Peyer's patch (tissue), 4 donors: ENCODE results near the gene PIK3R5. TPM values are rescaled to one million over a fixed set of nuclear protein-coding genes. Genes with fewer than 3 reads are reported as not detected.

Source experiments
- DNase-seq, 3 donors: peaks; one replicate each; pipeline ENCODE4 v3.0.0-alpha.2; 2017 to 2019
- H3K27ac ChIP-seq, 4 donors: fragments of 200-600 bp; sonication (generic); one replicate each; pipeline ENCODE4 v1.5.1; 2016 to 2019
- H3K27me3 ChIP-seq, 2 donors: fragments of 200-600 bp; sonication (generic); one replicate each; pipeline ENCODE4 v1.5.1; 2019
- H3K36me3 ChIP-seq, 3 donors: fragments of 200-600 bp; sonication (generic); one replicate each; pipeline ENCODE4 v1.5.1; 2016 to 2019
- H3K4me1 ChIP-seq, 4 donors: fragments of 200-600 bp; sonication (generic); one replicate each; pipeline ENCODE4 v1.5.1; 2016 to 2019
- H3K4me3 ChIP-seq, 4 donors: fragments of 200-600 bp; sonication (generic); 1 replicate in 3 of 4; 2 replicates in 1 of 4; pipeline ENCODE4 v1.5.1; 2016 to 2019; ENCODE audit warnings: mild to moderate bottlenecking in 1 of 4
- H3K9me3 ChIP-seq, 4 donors: fragments of 200-600 bp; sonication (generic); one replicate each; pipeline ENCODE4 v1.5.1; 2016 to 2019; ENCODE audit warnings: mild to moderate bottlenecking in 1 of 4
- POLR2A ChIP-seq, 2 donors: fragments of 450-650 bp; IDR thresholded peaks; one replicate each; pipeline ENCODE4 v1.5.1; 2017; ENCODE audit warnings: antibody characterized with exemption in 2 of 2, mild to moderate bottlenecking in 2 of 2, moderate library complexity in 2 of 2
- total RNA-seq, 4 donors: library from RNA; depleted of rRNA; stranded (reverse); fragments of >200 nt; gene quantifications; one replicate each; pipeline ENCODE4 v1.1.0, GENCODE V29; 2016
- TF ChIP-seq, protein P1 (sequence below), 6 experiments: fragments of 450-650 bp in 4 of 6; fragments of 200-600 bp in 2 of 6; sonication (generic) in 1 of 6; IDR thresholded peaks; one replicate each; pipeline ENCODE4 v1.5.1; 2017 to 2019; ENCODE audit warnings: antibody characterized with exemption in 6 of 6, mild to moderate bottlenecking in 3 of 6, moderate library complexity in 1 of 6

The PIK3R5 gene
- total RNA-seq, 4 donors from 2014 or later = 6.3 to 74.3 (median 10.3) TPM

DNA sequence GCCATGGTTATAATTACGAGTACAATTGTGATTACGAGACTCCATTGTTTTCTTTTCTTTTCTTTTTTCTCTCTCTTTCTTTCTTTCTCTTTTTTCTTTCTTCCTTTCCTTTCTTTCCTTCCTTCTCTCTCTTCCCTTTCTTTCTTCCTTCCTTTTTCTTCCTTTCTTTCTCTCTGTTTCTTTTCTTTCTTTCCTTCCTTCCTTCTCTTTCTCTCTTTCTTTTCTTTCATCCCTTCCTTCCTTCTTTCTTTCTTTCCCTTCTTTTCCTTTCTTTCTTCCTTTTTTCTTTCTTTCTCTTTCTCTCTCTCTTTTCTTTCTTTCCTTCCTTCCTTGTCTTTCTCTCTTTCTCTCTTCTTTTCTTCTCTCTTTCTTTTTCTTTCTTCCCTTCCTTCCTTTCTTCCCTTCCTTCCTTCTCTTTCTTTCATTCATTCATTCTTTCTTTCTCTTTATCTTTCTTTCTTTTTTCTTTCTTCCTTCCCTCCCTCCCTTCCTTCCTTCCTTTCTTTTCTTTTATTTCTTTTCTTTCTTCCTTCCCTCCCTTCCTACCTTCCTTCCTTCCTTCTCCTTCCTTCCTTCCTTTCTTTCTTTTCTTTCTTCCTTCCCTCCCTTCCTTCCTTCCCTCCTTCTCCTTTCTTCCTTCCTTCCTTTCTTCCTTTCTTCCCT lies 41.7 kb upstream of the PIK3R5 start:
- H3K9me3 ChIP-seq = no peaks in the 10 kb centered on the region
- H3K36me3 ChIP-seq = no peaks in the 10 kb centered on the region
- TF ChIP-seq, protein P1, sequence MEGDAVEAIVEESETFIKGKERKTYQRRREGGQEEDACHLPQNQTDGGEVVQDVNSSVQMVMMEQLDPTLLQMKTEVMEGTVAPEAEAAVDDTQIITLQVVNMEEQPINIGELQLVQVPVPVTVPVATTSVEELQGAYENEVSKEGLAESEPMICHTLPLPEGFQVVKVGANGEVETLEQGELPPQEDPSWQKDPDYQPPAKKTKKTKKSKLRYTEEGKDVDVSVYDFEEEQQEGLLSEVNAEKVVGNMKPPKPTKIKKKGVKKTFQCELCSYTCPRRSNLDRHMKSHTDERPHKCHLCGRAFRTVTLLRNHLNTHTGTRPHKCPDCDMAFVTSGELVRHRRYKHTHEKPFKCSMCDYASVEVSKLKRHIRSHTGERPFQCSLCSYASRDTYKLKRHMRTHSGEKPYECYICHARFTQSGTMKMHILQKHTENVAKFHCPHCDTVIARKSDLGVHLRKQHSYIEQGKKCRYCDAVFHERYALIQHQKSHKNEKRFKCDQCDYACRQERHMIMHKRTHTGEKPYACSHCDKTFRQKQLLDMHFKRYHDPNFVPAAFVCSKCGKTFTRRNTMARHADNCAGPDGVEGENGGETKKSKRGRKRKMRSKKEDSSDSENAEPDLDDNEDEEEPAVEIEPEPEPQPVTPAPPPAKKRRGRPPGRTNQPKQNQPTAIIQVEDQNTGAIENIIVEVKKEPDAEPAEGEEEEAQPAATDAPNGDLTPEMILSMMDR (IDR thresholded peaks at IDR 0.05) = no peak
- no peak for TF ChIP-seq POLR2A (IDR thresholded peaks at IDR 0.05)
- H3K27me3 ChIP-seq = peaks cover 0 to 19% of the 10 kb centered on the region in 2 donors
- H3K4me3 ChIP-seq = no peak overlapping the region
- H3K27ac ChIP-seq = no peak overlapping the region
- peaks cover 0 to 28% (median 17%) of the 10 kb centered on the region in 4 donors for H3K4me1 ChIP-seq
- DNase-seq = no peak

DNA sequence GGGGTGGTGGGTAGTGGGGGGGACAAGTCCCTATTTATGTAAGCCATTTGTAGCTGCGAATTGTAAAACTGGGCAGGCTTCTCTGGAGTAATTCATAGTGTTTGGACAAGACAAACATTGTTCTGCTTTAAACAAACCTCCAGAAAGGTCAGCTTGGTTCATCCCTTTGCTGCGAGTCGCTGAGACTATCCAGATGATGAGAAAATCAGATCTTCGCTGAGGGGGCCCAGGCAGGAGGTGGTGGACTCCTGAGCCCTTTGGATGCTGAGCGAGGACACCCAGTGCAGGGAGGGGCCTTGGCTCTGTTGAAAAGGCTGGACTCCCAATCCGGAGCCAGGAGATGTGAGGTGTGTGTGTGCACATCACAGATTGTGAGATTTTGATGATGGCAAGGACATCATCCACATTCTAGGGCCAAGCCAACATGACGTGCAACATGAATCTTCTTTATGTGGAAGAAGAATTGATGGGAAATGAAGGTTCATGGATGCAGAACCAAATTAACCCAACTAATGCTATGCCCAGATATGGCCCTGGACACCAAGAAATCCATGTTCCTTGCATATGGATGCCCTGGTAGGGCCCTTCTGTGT lies 40.8 kb upstream of the PIK3R5 start:
- no peaks in the 10 kb centered on the region for H3K9me3 ChIP-seq
- H3K4me3 ChIP-seq = no peak overlapping the region
- peaks cover 0 to 29% (median 17%) of the 10 kb centered on the region in 4 donors for H3K4me1 ChIP-seq
- no peak for TF ChIP-seq POLR2A (IDR thresholded peaks at IDR 0.05)
- TF ChIP-seq, protein P1 (IDR thresholded peaks at IDR 0.05) = no peak
- H3K27ac ChIP-seq = no peak overlapping the region
- DNase-seq = no peak
- no peaks in the 10 kb centered on the region for H3K36me3 ChIP-seq
- H3K27me3 ChIP-seq = peaks cover 0 to 19% of the 10 kb centered on the region in 2 donors

DNA sequence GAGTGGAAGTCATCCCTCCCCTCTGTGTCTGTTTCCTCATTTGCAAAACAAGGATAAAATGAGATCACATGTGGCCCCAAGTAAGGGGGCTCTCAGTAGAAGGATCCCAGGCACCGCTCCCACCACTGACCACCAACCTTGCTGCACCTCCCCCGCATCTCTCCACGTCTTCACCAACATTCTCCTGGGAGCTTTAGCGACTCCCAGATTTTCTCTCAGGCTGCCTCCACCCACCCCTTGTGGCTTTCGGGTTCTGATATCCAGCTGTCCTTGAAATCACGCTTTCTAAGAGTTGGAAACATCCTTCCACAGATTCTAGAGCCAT lies 39.4 kb upstream of the PIK3R5 start:
- H3K9me3 ChIP-seq = no peaks in the 10 kb centered on the region
- TF ChIP-seq, protein P1 (IDR thresholded peaks at IDR 0.05) = no peak
- H3K27me3 ChIP-seq = peaks cover 0 to 19% of the 10 kb centered on the region in 2 donors
- no peak overlapping the region for H3K27ac ChIP-seq
- H3K36me3 ChIP-seq = no peaks in the 10 kb centered on the region
- no peak overlapping the region for H3K4me3 ChIP-seq
- H3K4me1 ChIP-seq = peaks cover 0 to 29% (median 17%) of the 10 kb centered on the region in 4 donors
- DNase-seq = no peak

DNA sequence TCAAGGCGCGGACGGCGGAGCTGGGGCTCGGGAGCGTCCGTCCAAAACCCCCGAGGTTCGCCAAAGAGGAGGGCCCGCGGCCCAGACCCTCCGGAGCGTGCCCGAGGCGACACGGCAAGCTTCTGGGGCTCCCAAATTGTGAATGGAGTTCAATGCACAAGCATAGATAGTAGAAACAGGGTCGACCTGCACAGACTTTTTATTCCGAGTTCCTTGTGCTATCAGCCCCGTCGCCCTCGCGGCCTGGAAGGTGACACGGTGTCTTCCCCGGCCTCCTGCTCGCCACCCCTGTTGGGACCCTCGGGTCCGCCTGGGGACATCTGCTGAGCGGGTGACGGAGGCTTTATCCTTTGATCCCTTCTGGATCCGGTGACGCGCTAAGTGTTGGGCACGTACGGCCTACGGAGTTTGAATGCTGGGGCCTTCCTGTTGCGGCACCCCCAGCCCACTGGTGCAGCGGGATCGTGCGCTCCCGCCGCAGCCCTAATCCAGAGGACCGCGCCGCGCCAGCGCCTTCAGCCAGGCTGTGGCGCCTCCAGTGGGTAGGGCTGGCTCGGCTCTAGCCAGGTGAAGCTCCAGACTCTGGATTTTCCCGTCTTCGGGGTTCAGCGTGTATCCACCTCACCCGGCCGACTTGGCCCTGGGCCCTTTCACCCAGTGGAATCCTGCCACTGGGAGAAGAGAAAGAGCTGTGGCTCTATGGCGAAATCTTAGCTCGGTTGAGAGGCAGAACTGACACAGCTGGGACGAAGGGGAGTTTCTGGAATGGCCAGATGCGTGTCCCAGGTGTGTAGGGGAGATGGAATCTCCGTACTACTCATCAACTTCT lies 38.8 kb upstream of the PIK3R5 start:
- no peak overlapping the region for H3K27ac ChIP-seq
- H3K4me1 ChIP-seq = peaks cover 0 to 29% (median 17%) of the 10 kb centered on the region in 4 donors
- H3K36me3 ChIP-seq = no peaks in the 10 kb centered on the region
- no peak for DNase-seq
- no peaks in the 10 kb centered on the region for H3K9me3 ChIP-seq
- H3K27me3 ChIP-seq = peaks cover 0 to 19% of the 10 kb centered on the region in 2 donors
- TF ChIP-seq POLR2A (IDR thresholded peaks at IDR 0.05) = no peak
- TF ChIP-seq, protein P1 (IDR thresholded peaks at IDR 0.05) = no peak
- peak overlapping the region in 3 of 4 donors; percentile 51 to 63 (median 52) for H3K4me3 ChIP-seq

DNA sequence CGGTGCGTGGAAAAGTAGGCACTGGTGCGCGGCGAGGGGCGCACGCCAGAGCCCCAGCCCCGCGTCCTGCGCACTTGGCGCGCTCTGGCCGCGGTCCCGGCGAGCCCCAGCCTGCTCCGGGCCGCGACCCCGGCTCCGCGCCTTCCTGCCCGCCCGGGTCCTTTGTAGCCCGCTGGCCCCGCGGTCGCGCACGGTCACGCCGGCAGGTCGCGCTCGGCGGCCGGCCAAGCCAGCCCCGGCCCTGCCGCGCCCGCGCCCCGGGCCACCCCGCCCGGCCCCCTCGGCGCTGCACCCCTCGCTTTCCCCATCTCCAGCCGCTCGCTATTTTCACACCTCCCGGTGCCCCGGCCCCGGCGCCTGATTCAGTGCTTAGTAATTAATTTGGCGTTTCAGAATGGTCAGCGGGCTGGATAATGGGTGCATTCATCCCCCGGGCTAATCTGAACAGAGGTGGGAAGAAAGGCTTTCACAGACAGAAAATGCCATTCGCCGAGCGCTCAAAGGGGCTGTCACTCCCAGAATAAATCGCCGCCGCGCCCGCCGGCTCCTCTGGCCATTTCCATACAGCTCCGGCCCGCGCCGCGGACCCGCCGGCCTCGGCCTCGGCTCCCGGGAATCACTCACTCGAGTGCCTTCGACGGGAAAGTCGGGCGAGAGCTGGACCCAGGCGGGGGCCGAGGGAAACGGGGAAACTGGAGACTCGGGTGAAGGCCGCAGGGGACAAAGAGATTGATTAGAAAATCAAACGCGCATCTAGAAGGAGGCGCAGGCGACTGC lies 38.0 kb upstream of the PIK3R5 start:
- Histone ChIP-seq H3K4me3 (peak overlapping the region; percentile 17 to 63 (median 52)), H3K4me1 (peaks cover 0 to 29% (median 17%) of the 10 kb centered on the region in 4 donors), H3K27me3 (peaks cover 0 to 19% of the 10 kb centered on the region in 2 donors), H3K9me3 (no peaks in the 10 kb centered on the region), H3K36me3 (no peaks in the 10 kb centered on the region), H3K27ac (peak overlapping the region in 1 of 4 donors; percentile 67)
- TF ChIP-seq POLR2A (IDR thresholded peaks at IDR 0.05) = no peak
- TF ChIP-seq, protein P1 (IDR thresholded peaks at IDR 0.05) = no peak
- DNase-seq = no peak
